A549 (cell line): ENCODE data around the gene GRIP1.

Source experiments
- BHLHE40 ChIP-seq: IDR thresholded peaks from 2 replicates; pipeline ENCODE4 v1.6.1; 2012; ENCODE audit warnings: low read depth, low read length, inconsistent platforms
- CEBPB ChIP-seq, 2 experiments: fragments of >200 bp in 1 of 2; sonication (Bioruptor Twin) in 1 of 2; formaldehyde crosslinking in 1 of 2; IDR thresholded peaks; 2 replicates each; pipeline ENCODE4 v1.6.1; 2012 to 2016
- CHD4 ChIP-seq: fragments of 200-600 bp; sonication (generic); IDR thresholded peaks from 2 replicates; pipeline ENCODE4 v1.6.1; 2016; ENCODE audit warnings: antibody characterized with exemption, mild to moderate bottlenecking, borderline replicate concordance
- CTCF ChIP-seq: fragments of >200 bp; sonication (Bioruptor Twin); formaldehyde crosslinking; IDR thresholded peaks from 3 replicates; pipeline ENCODE4 v1.5.1; 2016
- ELK1 ChIP-seq: fragments of 150-350 bp; IDR thresholded peaks from 2 replicates; pipeline ENCODE4 v1.6.1; 2014; ENCODE audit warnings: low read depth, mild to moderate bottlenecking, low read length
- EP300 ChIP-seq, 2 experiments: fragments of >200 bp; sonication (Bioruptor Twin); formaldehyde crosslinking; IDR thresholded peaks; 2 replicates in 1 of 2; 3 replicates in 1 of 2; pipeline ENCODE4 v1.6.1; 2016 to 2017
- HOXA7 ChIP-seq: fragments of 250-450 bp; sonication (Bioruptor Pico); IDR thresholded peaks from 2 replicates; pipeline ENCODE4 v1.5.0; 2020; ENCODE audit warnings: mild to moderate bottlenecking, moderate library complexity
- JUNB ChIP-seq: fragments of >200 bp; sonication (Bioruptor Twin); formaldehyde crosslinking; IDR thresholded peaks from 2 replicates; pipeline ENCODE4 v1.6.1; 2016
- MAFK ChIP-seq: fragments of 450-650 bp; IDR thresholded peaks from 2 replicates; pipeline ENCODE4 v1.6.1; 2014; ENCODE audit not compliant: partially characterized antibody
- MAZ ChIP-seq: fragments of 150-350 bp; IDR thresholded peaks from 2 replicates; pipeline ENCODE4 v1.6.1; 2014; ENCODE audit warnings: antibody characterized with exemption, low read depth, low read length, borderline replicate concordance
- POLR2A ChIP-seq: IDR thresholded peaks from 2 replicates; pipeline ENCODE4 v1.6.1; 2012; ENCODE audit warnings: mild to moderate bottlenecking, low read length
- RAD21 ChIP-seq, 2 experiments: fragments of >200 bp in 1 of 2; sonication (Bioruptor Twin) in 1 of 2; formaldehyde crosslinking in 1 of 2; IDR thresholded peaks in 1 of 2; conservative IDR thresholded peaks in 1 of 2; 2 replicates in 1 of 2; 3 replicates in 1 of 2; pipeline ENCODE4 v1.6.1; 2012 to 2018; ENCODE audit warnings: inconsistent platforms in 1 of 2
- ZSCAN20 ChIP-seq: fragments of 250-450 bp; sonication (Bioruptor Pico); IDR thresholded peaks from 2 replicates; pipeline ENCODE4 v1.8.0; 2022; ENCODE audit warnings: mild to moderate bottlenecking, moderate library complexity

- TF ChIP-seq RAD21 (conservative IDR thresholded peaks at IDR 0.05 in 1 of 2, IDR thresholded peaks at IDR 0.05 in 1 of 2) (no peak), CTCF (no peak), POLR2A (no peak), EP300 (IDR thresholded peaks at IDR 0.05) (no peak), JUNB (no peak), BHLHE40 (no peak), ELK1 (no peak), CEBPB (IDR thresholded peaks at IDR 0.05) (no peak), HOXA7 (CRISPR knock-in tag) (no peak), MAZ (no peak), ZSCAN20 (CRISPR knock-in tag) (no peak), MAFK (no peak), CHD4 (no peak)
These were observed 260.0 kb downstream of the GRIP1 start for GRCh38 chr12:66418908-66419307.
